ENCODE data around the gene ATP6V0C. TPM values are rescaled to one million over a fixed set of nuclear protein-coding genes. Genes with fewer than 3 reads are reported as not detected.

ATP6V0C gene
- 100 to 1,000 TPM; 107 to 133 TPM for total RNA-seq
- long read RNA-seq, donor 1, transcript ATP6V0C-201 (3 exons, 1,175 nt) = major isoform, 13 of 13 reads
- long read RNA-seq, donor 1, partial matches to known transcripts = 0 of 13 reads
- long read RNA-seq, donor 1, other reads (novel, unspliced or antisense) = 0 of 13 reads
- long read RNA-seq, donor 2, transcript ATP6V0C-201 (3 exons, 1,175 nt) = major isoform, 11 of 13 reads
- long read RNA-seq, donor 2, partial matches to known transcripts = 0 of 13 reads
- long read RNA-seq, donor 2, other reads (novel, unspliced or antisense) = 0 of 13 reads

GRCh38 chr16:2513405-2514332, at the start of gene ATP6V0C:
Gene ATP6V0C, plus strand, starts transcription at chr16:2513952. Its CDS starts 152 bp downstream, at chr16:2514104.
- intact Hi-C loops (cut with DNase I) = no loop called here
- peak; percentile 98 for DNase-seq (ENCODE audit: low spot score)

GRCh38 chr16:2464333-2464732, 49.4 kb upstream of the ATP6V0C start:
- DNase-seq (ENCODE audit: low spot score) = no peak
- intact Hi-C loops (cut with DNase I) = no loop called here

GRCh38 chr16:2465653-2466415, 47.9 kb upstream of the ATP6V0C start:
- intact Hi-C loops (cut with DNase I) = no loop called here
- DNase-seq (ENCODE audit: low spot score) = no peak

DNA sequence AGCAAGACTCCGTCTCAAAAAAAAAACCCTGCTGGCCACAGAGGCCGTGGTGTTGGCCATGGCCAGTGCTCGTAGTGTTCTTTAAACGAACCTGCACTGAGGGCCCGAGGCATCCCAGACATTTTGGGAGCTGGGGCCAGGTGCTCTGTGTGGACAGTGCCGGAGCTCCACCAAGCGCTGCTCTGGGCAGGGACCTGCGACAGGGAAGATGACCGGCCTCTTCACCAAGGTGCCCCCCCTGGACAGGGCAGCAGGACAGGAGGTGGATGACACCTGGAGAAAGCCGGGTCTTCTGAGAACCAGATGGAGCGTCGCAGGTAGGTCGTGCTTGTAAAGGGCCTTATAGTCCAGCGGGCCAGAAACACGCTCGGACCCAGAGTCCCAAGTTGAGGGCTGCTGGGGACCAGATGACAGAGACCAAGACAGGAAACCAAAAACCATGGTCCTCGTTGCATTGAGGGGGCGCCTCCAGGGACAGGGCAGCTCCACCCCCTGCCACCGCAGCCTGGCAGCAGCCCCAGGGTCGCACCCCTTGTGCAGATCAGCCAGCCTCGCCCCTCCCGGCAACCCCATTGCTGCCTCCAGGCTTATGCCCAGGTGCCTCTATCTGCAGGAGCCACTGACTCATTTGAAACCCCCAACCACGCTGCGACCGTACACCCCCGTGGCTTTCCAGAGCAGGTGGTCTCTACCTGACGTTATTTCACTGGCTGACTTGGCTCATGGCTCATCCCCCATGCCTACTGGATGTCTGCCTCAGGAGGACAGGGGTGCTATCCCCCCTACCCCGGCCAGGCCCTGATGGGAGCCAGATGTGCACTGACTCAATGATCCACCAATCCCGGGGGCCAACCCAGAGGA, 46.9 kb upstream of the ATP6V0C start:
- DNase-seq (ENCODE audit: low spot score) = no peak
- intact Hi-C loops (cut with DNase I) = no loop called here

GRCh38 chr16:2467528-2468232, 46.1 kb upstream of the ATP6V0C start:
- peak; percentile 92 for DNase-seq (ENCODE audit: low spot score)
- intact Hi-C loops (cut with DNase I) = no loop called here

DNA sequence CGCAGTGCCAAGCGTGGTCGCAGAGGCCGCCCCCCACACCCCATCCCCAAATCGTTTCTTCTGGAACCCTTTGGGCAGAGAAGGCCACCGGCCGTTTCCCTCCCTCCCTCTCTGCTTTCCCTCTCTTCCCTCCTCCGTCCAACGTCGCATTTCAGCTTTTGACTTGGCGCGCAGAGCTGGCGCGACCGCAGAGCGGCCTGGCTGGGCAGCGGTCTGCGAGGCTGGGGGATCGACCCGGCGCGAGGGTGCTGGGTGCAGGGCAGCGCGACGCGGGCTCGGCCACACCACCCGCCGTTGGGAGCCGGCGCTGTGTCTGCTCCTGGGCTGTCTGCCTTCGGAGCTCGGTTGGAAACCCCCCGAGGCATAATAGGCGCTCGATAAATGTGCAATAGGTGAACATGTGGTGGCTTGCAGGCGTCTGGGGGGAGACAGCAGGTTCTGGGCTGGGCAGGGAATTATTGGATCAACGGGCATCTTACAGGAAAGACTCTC, 45.5 kb upstream of the ATP6V0C start:
- intact Hi-C loops (cut with DNase I) = no loop called here
- no peak for DNase-seq (ENCODE audit: low spot score)

DNA sequence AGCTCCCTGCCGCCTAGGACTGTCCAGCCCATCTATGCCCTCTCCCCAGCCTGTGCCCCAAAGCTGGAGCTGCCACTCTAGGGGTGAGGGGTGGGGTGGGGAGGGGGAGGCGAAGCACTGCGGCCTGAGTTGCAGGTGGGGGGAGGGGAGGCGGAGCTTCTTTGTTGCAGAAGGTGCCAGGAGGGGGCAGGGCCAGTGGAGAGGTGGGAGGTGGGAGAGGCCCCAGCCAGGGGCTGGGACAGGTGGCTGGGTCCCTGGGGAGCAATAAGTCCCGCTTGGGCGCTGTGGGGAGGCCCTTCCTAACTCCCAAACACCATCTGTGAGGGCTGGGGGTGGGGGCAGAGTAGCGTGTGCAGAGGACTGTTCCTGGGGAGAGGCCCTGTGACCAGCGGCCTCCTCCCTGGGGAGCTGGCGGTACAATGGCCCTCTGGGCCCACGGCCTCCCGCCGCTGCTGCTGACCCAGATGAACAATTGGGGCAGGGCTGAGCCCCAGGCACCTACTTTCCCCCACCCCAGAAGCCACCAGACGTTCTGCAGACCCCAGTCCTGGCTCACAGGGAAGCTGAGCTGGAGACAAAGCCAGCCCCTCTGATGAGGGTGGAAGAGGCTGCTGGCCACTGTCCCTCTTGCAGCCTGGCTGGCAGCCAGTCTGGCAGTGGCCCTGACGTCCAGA, 44.9 kb upstream of the ATP6V0C start:
- intact Hi-C loops (cut with DNase I) = no loop called here
- no peak for DNase-seq (ENCODE audit: low spot score)

- DNase-seq (ENCODE audit: low spot score) = no peak
- intact Hi-C loops (cut with DNase I) = no loop called here
These were observed 44.1 kb upstream of the ATP6V0C start for GRCh38 chr16:2469399-2470233.

DNA sequence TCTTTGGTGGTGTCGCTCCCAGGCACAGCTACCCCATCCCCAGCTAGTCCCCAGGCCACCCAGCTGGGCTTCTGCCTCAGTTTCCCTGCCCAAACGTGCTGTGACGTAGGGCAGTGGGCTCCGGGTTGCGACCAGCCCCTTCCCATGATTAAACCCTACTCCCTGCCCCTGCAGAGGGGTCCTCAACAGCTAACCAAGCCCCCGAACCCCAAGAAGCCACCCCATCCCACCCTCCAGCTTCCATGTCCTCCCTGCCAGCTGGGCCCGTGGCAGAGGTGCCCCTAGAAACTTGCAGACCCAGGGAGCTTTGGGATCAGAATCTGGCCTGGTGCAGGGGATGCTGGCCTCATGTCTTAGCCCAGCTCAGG, 43.5 kb upstream of the ATP6V0C start:
- no peak for DNase-seq (ENCODE audit: low spot score)
- intact Hi-C loops (cut with DNase I) = no loop called here

GRCh38 chr16:2470603-2471015, 43.1 kb upstream of the ATP6V0C start:
- intact Hi-C loops (cut with DNase I) = no loop called here
- DNase-seq (ENCODE audit: low spot score) = no peak

DNA sequence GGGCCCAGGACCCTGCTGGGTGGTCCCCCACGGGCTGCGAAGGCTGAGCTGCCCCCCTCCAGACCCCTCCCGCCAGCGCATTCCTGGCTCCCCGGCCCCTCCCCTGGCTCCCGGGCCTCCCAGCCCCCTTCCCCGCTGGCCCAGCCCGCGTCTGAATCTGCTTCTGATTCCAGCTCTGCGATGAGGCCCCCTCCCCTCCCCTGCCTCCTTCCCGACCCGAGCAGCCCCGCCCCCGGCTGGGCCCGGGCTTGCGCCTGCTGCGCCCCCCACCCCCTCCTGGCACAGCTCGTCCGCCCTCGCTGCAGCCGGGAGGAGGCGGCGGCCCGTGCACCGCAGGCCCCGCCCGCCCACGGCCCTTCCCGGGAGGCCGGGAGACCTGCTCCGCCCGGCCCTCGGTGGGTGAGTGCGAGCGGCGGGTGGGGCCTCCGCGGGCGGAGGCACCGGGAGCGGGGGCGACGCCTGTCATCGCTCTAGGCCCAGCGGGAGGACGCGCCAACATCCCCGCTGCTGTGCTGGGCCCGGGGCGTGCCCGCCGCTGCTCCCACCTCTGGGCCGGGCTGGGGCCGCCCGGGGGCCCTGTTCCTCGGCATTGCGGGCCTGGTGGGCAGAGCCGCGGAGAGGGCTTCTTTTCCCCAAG, 42.6 kb upstream of the ATP6V0C start, which contains the start of gene NTN3:
Gene NTN3 (plus strand): TSS at position 282 of the 637 bp plus-strand sequence. CDS start 405 bp downstream, outside the sequence.
- intact Hi-C loops (cut with DNase I) = no loop called here
- no peak for DNase-seq (ENCODE audit: low spot score)

DNA sequence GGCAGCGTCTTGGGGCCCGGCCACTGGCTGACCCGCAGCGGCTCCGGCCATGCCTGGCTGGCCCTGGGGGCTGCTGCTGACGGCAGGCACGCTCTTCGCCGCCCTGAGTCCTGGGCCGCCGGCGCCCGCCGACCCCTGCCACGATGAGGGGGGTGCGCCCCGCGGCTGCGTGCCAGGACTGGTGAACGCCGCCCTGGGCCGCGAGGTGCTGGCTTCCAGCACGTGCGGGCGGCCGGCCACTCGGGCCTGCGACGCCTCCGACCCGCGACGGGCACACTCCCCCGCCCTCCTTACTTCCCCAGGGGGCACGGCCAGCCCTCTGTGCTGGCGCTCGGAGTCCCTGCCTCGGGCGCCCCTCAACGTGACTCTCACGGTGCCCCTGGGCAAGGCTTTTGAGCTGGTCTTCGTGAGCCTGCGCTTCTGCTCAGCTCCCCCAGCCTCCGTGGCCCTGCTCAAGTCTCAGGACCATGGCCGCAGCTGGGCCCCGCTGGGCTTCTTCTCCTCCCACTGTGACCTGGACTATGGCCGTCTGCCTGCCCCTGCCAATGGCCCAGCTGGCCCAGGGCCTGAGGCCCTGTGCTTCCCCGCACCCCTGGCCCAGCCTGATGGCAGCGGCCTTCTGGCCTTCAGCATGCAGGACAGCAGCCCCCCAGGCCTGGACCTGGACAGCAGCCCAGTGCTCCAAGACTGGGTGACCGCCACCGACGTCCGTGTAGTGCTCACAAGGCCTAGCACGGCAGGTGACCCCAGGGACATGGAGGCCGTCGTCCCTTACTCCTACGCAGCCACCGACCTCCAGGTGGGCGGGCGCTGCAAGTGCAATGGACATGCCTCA, 41.9 kb upstream of the ATP6V0C start:
- DNase-seq (ENCODE audit: low spot score) = no peak
- intact Hi-C loops (cut with DNase I) = no loop called here

DNA sequence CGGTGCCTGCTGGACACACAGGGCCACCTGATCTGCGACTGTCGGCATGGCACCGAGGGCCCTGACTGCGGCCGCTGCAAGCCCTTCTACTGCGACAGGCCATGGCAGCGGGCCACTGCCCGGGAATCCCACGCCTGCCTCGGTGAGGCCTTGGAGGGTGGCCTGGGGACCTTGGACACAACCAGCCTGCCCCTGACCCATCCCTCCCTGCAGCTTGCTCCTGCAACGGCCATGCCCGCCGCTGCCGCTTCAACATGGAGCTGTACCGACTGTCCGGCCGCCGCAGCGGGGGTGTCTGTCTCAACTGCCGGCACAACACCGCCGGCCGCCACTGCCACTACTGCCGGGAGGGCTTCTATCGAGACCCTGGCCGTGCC, 41.3 kb upstream of the ATP6V0C start:
- no peak for DNase-seq (ENCODE audit: low spot score)
- intact Hi-C loops (cut with DNase I) = no loop called here

GRCh38 chr16:2472885-2473445, 40.8 kb upstream of the ATP6V0C start:
- no peak for DNase-seq (ENCODE audit: low spot score)
- intact Hi-C loops (cut with DNase I) = no loop called here

GRCh38 chr16:2473446-2473926, 40.3 kb upstream of the ATP6V0C start:
- intact Hi-C loops (cut with DNase I) = no loop called here
- no peak for DNase-seq (ENCODE audit: low spot score)
